Endodermal cell (in vitro differentiated cells): ENCODE results near the gene VDR. TPM values are rescaled to one million over a fixed set of nuclear protein-coding genes. Genes with fewer than 3 reads are reported as not detected.

Experiments used
- DNase-seq: peaks from one replicate; pipeline ENCODE4 v3.0.0-alpha.2; 2017
- H3K27ac ChIP-seq: 2 replicates; pipeline ENCODE4 v1.5.1; 2013; ENCODE audit warnings: mild to moderate bottlenecking, low read depth, low read length, moderate library complexity
- H3K27me3 ChIP-seq: 2 replicates; pipeline ENCODE4 v1.6.1; 2013; ENCODE audit warnings: mild to moderate bottlenecking, low read length, moderate library complexity; ENCODE audit not compliant: insufficient read depth, control insufficient read depth, poor library complexity, severe bottlenecking
- H3K36me3 ChIP-seq: 2 replicates; pipeline ENCODE4 v1.7.0; 2013; ENCODE audit warnings: mild to moderate bottlenecking, low read length, moderate library complexity; ENCODE audit not compliant: control insufficient read depth, insufficient read depth
- H3K4me1 ChIP-seq: one replicate; pipeline ENCODE4 v1.7.0; 2013; ENCODE audit warnings: low read length; ENCODE audit not compliant: control insufficient read depth, insufficient read depth
- H3K4me3 ChIP-seq: 2 replicates; pipeline ENCODE4 v1.5.1; 2013; ENCODE audit warnings: mild to moderate bottlenecking, low read length, moderate library complexity
- H3K9ac ChIP-seq: 2 replicates; pipeline ENCODE4 v1.6.1; 2013; ENCODE audit warnings: mild to moderate bottlenecking, low read length, moderate library complexity; ENCODE audit not compliant: poor library complexity, severe bottlenecking; ENCODE audit errors: extremely low read depth
- H3K9me3 ChIP-seq: 2 replicates; pipeline ENCODE4 v1.6.1; 2013; ENCODE audit warnings: mild to moderate bottlenecking, low read length, moderate library complexity; ENCODE audit not compliant: control insufficient read depth
- H3K27ac Mint-ChIP-seq: 2 replicates; pipeline ENCODE4 v1.8.0; 2020; ENCODE audit warnings: mixed read lengths
- H3K27me3 Mint-ChIP-seq: 2 replicates; pipeline ENCODE4 v1.8.0; 2021; ENCODE audit warnings: mild to moderate bottlenecking, mixed read lengths; ENCODE audit not compliant: insufficient read depth
- H3K36me3 Mint-ChIP-seq: 2 replicates; pipeline ENCODE4 v1.8.0; 2020; ENCODE audit warnings: low read depth, mixed read lengths
- H3K4me1 Mint-ChIP-seq: 2 replicates; pipeline ENCODE4 v1.8.0; 2020; ENCODE audit warnings: mixed read lengths
- H3K4me3 Mint-ChIP-seq: 2 replicates; pipeline ENCODE4 v1.8.0; 2020; ENCODE audit warnings: mild to moderate bottlenecking, moderate library complexity, mixed read lengths
- H3K9me3 Mint-ChIP-seq: 2 replicates; pipeline ENCODE4 v1.8.0; 2020; ENCODE audit warnings: mild to moderate bottlenecking, mixed read lengths
- WGBS, 2 experiments: methylation state at CpG; one replicate each; pipeline versions ENCODE4 v1.1.5 to v1.1.7; 2013; ENCODE audit warnings: missing lambda C conversion rate in 2 of 2, mixed read lengths in 1 of 2; ENCODE audit not compliant: insufficient coverage in 1 of 2, insufficient read length in 1 of 2; 5-methylcytosine and 5-hydroxymethylcytosine counted together
- total RNA-seq, 2 donors: library from RNA; stranded (reverse); fragmentation: NEBNext Ultra II Directional in 1 of 2; extraction: Animal tissue kit (Norgen Biotek cat#: 25700) in 1 of 2; gene quantifications; 2 replicates in 1 of 2; 3 replicates in 1 of 2; pipeline ENCODE4 v1.2.1, GENCODE V29; 2021
- TF ChIP-seq, protein P1 (sequence below): fragments of 200-600 bp; sonication (generic); conservative IDR thresholded peaks from 2 replicates; pipeline ENCODE4 v1.5.0; 2021; ENCODE audit warnings: antibody characterized with exemption, mild to moderate bottlenecking

VDR gene
- total RNA-seq, 2 donors from 2014 or later: 0.04 TPM; not detected in 1

GRCh38 chr12:47813511-47814196, 91.1 kb downstream of the VDR start:
- peak overlapping the region; percentile 83 for H3K27ac ChIP-seq
- TF ChIP-seq, protein P1, sequence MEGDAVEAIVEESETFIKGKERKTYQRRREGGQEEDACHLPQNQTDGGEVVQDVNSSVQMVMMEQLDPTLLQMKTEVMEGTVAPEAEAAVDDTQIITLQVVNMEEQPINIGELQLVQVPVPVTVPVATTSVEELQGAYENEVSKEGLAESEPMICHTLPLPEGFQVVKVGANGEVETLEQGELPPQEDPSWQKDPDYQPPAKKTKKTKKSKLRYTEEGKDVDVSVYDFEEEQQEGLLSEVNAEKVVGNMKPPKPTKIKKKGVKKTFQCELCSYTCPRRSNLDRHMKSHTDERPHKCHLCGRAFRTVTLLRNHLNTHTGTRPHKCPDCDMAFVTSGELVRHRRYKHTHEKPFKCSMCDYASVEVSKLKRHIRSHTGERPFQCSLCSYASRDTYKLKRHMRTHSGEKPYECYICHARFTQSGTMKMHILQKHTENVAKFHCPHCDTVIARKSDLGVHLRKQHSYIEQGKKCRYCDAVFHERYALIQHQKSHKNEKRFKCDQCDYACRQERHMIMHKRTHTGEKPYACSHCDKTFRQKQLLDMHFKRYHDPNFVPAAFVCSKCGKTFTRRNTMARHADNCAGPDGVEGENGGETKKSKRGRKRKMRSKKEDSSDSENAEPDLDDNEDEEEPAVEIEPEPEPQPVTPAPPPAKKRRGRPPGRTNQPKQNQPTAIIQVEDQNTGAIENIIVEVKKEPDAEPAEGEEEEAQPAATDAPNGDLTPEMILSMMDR: peak; percentile 11
- Mint-ChIP-seq H3K27me3 (no peaks in the 10 kb centered on the region), H3K4me1 (peaks cover 64% of the 10 kb centered on the region), H3K4me3 (peak overlapping the region; percentile 45), H3K27ac (peak overlapping the region; percentile 98), H3K9me3 (no peaks in the 10 kb centered on the region), H3K36me3 (peaks cover 20% of the 10 kb centered on the region)
- peaks cover 21% of the 10 kb centered on the region for H3K4me1 ChIP-seq
- H3K4me3 ChIP-seq: peak overlapping the region; percentile 68
- peaks cover 35% of the 10 kb centered on the region for H3K36me3 ChIP-seq
- no peaks in the 10 kb centered on the region for H3K9me3 ChIP-seq
- no peak for DNase-seq
- no peaks in the 10 kb centered on the region for H3K27me3 ChIP-seq
- WGBS, 2 experiments: 71 to 81% methylated on average over 4 to 9 of the region's 9 CpGs
- no peak overlapping the region for H3K9ac ChIP-seq

DNA sequence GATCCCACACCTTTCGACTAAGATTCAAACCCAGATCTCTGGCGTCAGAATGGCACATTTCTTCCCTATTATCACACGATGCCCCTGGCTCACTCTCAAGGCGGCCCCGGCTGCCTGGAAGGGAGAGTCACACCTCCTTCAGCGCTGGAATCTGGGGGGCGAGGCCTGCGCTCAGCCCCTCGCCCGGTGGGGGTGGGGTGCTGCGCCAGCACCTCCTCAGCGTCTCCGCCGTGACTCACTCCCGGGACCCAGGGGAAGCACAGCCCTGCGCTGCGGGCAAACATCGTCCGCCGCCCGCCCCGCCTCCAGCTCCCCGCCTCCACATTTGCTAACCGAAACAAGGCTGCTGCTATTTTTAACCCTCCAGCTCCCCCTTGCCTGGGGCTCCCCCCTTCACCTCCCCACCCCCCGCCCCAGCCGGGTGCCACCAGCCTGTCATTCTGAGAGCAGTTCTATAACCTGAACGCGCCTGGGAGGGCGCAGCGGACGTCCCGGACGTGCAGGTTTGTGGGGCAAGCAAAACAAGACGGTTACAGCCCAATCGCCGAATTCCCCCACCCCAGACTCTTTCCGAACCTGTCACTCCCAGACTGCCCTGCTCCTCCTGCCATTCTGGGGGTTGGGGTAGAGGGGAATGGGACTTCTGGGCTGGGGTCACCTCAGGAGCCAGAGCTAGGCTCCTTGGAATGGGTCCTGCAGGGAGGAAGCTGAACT, 91.8 kb downstream of the VDR start:
- peaks cover 25% of the 10 kb centered on the region for H3K4me1 ChIP-seq
- peaks cover 64% of the 10 kb centered on the region for H3K4me1 Mint-ChIP-seq
- H3K4me3 ChIP-seq: peak overlapping the region; percentile 68
- H3K27me3 Mint-ChIP-seq: no peaks in the 10 kb centered on the region
- peaks cover 33% of the 10 kb centered on the region for H3K36me3 ChIP-seq
- peak overlapping the region; percentile 83 for H3K27ac ChIP-seq
- no peaks in the 10 kb centered on the region for H3K9me3 ChIP-seq
- WGBS, 2 experiments: 17 to 19% methylated on average over 10 to 32 of the region's 37 CpGs
- H3K9ac ChIP-seq: no peak overlapping the region
- H3K27me3 ChIP-seq: no peaks in the 10 kb centered on the region
- H3K4me3 Mint-ChIP-seq: peak overlapping the region; percentile 45
- H3K27ac Mint-ChIP-seq: peak overlapping the region; percentile 98
- TF ChIP-seq, protein P1: no peak
- peaks cover 20% of the 10 kb centered on the region for H3K36me3 Mint-ChIP-seq
- peak; percentile 98 for DNase-seq
- H3K9me3 Mint-ChIP-seq: no peaks in the 10 kb centered on the region

DNA sequence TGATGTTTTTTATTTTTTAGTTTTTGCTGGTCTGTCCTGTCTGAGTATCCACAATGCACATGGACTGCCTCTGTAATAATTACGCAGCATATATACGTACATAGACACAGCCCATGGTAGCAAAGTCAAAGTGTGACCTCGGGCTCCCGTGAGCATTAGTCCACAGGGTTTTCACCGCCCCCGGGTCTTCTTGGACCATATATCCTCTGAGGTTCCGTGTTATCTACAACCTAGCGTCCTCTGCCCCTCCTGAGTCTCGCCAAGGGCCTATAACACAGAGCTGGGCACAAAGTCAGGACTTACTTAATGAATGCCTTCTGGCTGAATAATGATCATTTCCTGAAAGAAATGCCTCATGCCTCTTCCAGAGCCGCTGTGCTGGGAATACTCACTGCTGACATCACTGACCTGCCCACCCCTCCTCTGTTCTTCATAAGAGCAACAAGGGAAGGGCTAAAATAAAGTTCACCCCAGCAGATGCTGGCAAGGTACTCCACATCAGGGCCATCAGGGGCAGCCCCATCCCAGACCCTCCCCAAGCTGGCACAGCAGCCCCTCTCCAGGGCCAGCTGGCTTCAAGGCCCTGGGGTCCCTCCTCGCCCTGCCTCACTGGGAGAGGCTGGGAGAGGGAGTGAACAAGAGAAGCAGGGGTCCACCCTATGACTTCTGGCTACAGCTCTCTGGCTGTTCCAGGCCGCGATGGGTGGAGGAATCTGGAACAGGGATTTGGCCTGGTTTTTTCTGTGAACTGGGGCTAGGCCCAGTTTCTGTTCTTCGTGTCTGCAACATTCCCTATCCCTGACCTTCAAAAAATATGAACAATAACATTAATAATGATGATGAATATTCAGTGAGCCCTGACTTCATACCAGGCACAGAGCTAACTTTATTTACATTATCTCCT, 93.0 kb downstream of the VDR start:
- H3K4me3 ChIP-seq: no peak overlapping the region
- peaks cover 27% of the 10 kb centered on the region for H3K4me1 ChIP-seq
- Mint-ChIP-seq H3K27me3 (no peaks in the 10 kb centered on the region), H3K4me3 (peak overlapping the region; percentile 45), H3K4me1 (peaks cover 64% of the 10 kb centered on the region), H3K36me3 (peaks cover 16% of the 10 kb centered on the region), H3K27ac (peak overlapping the region; percentile 83), H3K9me3 (no peaks in the 10 kb centered on the region)
- H3K9me3 ChIP-seq: no peaks in the 10 kb centered on the region
- TF ChIP-seq, protein P1: no peak
- H3K9ac ChIP-seq: no peak overlapping the region
- DNase-seq: no peak
- peaks cover 25% of the 10 kb centered on the region for H3K36me3 ChIP-seq
- no peak overlapping the region for H3K27ac ChIP-seq
- H3K27me3 ChIP-seq: no peaks in the 10 kb centered on the region
- 92 to 97% methylated on average over 11 to 13 of the region's 14 CpGs for WGBS, 2 experiments
